A549 (cell line): Measurements from ENCODE around the gene IFITM5. TPM values are rescaled to one million over a fixed set of nuclear protein-coding genes. Genes with fewer than 3 reads are reported as not detected.
A peak's percentile ranks its signal among the peaks of the same experiment; 100 is the strongest.

Experiments used
- ATAC-seq, 2 experiments: fragments of 200-7000 bp in 1 of 2; fragments of >200 bp in 1 of 2; cut with Nextera tagmentation in 1 of 2; cut with Tn5 transposase in 1 of 2; 3 replicates each; pipeline versions ENCODE4 v1.8.0 to v1.9.1; 2018 to 2020; ENCODE audit warnings: mild to moderate bottlenecking in 1 of 2, moderate library complexity in 1 of 2
- CTCF ChIA-PET: fragments of 300-600 bp; sonication (Branson Sonifier 250); formaldehyde crosslinking; extraction: SDS; loops from one replicate; lab custom pipeline; 2021; ENCODE audit warnings: antibody characterized with exemption, inconsistent platforms; lab: Yijun Ruan, JAX
- POLR2A ChIA-PET: fragments of 350-600 bp; formaldehyde crosslinking; extraction: SDS; loops from one replicate; lab custom pipeline; 2021; ENCODE audit warnings: antibody characterized with exemption, inconsistent platforms; lab: Yijun Ruan, JAX
- DNase-seq, 2 experiments: peaks; one replicate each; pipeline versions ENCODE4 v3.0.0 to v3.0.0-alpha.2; 2011 to 2016; ENCODE audit warnings: low read depth in 1 of 2, low spot score in 1 of 2
- FAIRE-seq: peaks from 2 replicates; lab custom pipeline; 2011; peaks lifted over from hg19 to GRCh38; lab: Jason Lieb, UNC
- H3K27ac ChIP-seq, 2 experiments: fragments of >200 bp; sonication (Bioruptor Twin); formaldehyde crosslinking; 3 replicates each; pipeline ENCODE4 v1.5.1; 2016 to 2017
- H3K4me1 ChIP-seq: fragments of >200 bp; sonication (Bioruptor Twin); formaldehyde crosslinking; 3 replicates; pipeline ENCODE4 v1.6.1; 2016
- H3K4me2 ChIP-seq: fragments of >200 bp; sonication (Bioruptor Twin); formaldehyde crosslinking; 3 replicates; pipeline ENCODE4 v1.6.1; 2016
- H3K4me3 ChIP-seq: fragments of >200 bp; sonication (Bioruptor Twin); formaldehyde crosslinking; 3 replicates; pipeline ENCODE4 v1.5.1; 2016
- H3K9me3 ChIP-seq: fragments of >200 bp; sonication (Bioruptor Twin); formaldehyde crosslinking; 3 replicates; pipeline ENCODE4 v1.6.1; 2016
- BCL3 ChIP-seq: fragments of >200 bp; sonication (Bioruptor Twin); formaldehyde crosslinking; IDR thresholded peaks from 3 replicates; pipeline ENCODE4 v1.6.1; 2016
- CBX2 ChIP-seq: fragments of 200-600 bp; sonication (generic); IDR thresholded peaks from 2 replicates; pipeline ENCODE4 v1.6.1; 2016; ENCODE audit warnings: low read depth, mild to moderate bottlenecking, borderline replicate concordance
- CBX8 ChIP-seq: fragments of 200-600 bp; sonication (generic); IDR thresholded peaks from 2 replicates; pipeline ENCODE4 v1.6.1; 2016
- CEBPB ChIP-seq, 2 experiments: fragments of >200 bp in 1 of 2; sonication (Bioruptor Twin) in 1 of 2; formaldehyde crosslinking in 1 of 2; IDR thresholded peaks; 2 replicates each; pipeline ENCODE4 v1.6.1; 2012 to 2016
- CHD2 ChIP-seq: fragments of 150-350 bp; IDR thresholded peaks from 2 replicates; pipeline ENCODE4 v1.6.1; 2014; ENCODE audit warnings: low read length; ENCODE audit not compliant: partially characterized antibody
- CHD4 ChIP-seq: fragments of 200-600 bp; sonication (generic); IDR thresholded peaks from 2 replicates; pipeline ENCODE4 v1.6.1; 2016; ENCODE audit warnings: antibody characterized with exemption, mild to moderate bottlenecking, borderline replicate concordance
- E2F6 ChIP-seq: IDR thresholded peaks from 2 replicates; pipeline ENCODE4 v1.6.1; 2012; ENCODE audit warnings: low read depth, borderline replicate concordance
- EHF ChIP-seq: fragments of 250-450 bp; sonication (Bioruptor Pico); IDR thresholded peaks from 2 replicates; pipeline ENCODE4 v1.5.0; 2020; ENCODE audit warnings: mild to moderate bottlenecking
- ELK1 ChIP-seq: fragments of 150-350 bp; IDR thresholded peaks from 2 replicates; pipeline ENCODE4 v1.6.1; 2014; ENCODE audit warnings: low read depth, mild to moderate bottlenecking, low read length
- FOSB ChIP-seq: fragments of 250-450 bp; sonication (Bioruptor Pico); IDR thresholded peaks from 2 replicates; pipeline ENCODE4 v1.5.0; 2020; ENCODE audit warnings: mild to moderate bottlenecking, moderate library complexity
- FOXS1 ChIP-seq: fragments of 250-450 bp; sonication (Bioruptor Pico); IDR thresholded peaks from 2 replicates; pipeline ENCODE4 v1.5.0; 2020; ENCODE audit warnings: mild to moderate bottlenecking, moderate library complexity
- HDAC2 ChIP-seq: fragments of 200-600 bp; sonication (generic); IDR thresholded peaks from 2 replicates; pipeline ENCODE4 v1.6.1; 2016
- HEYL ChIP-seq: fragments of 250-450 bp; sonication (Bioruptor Pico); IDR thresholded peaks from 2 replicates; pipeline ENCODE4 v1.8.0; 2021; ENCODE audit warnings: mild to moderate bottlenecking, moderate library complexity
- HMGXB4 ChIP-seq: fragments of 250-450 bp; sonication (Bioruptor Pico); IDR thresholded peaks from 2 replicates; pipeline ENCODE4 v1.5.0; 2021; ENCODE audit warnings: mild to moderate bottlenecking, moderate library complexity, borderline replicate concordance
- HOXB13 ChIP-seq: fragments of 250-450 bp; sonication (Bioruptor Pico); IDR thresholded peaks from 2 replicates; pipeline ENCODE4 v1.5.0; 2020; ENCODE audit warnings: low read depth, mild to moderate bottlenecking, moderate library complexity
- HOXB5 ChIP-seq: fragments of 250-450 bp; sonication (Bioruptor Pico); IDR thresholded peaks from 2 replicates; pipeline ENCODE4 v1.5.0; 2020; ENCODE audit warnings: mild to moderate bottlenecking, moderate library complexity
- JUN ChIP-seq, 2 experiments: fragments of >200 bp; sonication (Bioruptor Twin); formaldehyde crosslinking; IDR thresholded peaks; 2 replicates in 1 of 2; 3 replicates in 1 of 2; pipeline ENCODE4 v1.6.1; 2016 to 2017
- JUNB ChIP-seq: fragments of >200 bp; sonication (Bioruptor Twin); formaldehyde crosslinking; IDR thresholded peaks from 2 replicates; pipeline ENCODE4 v1.6.1; 2016
- KDM5A ChIP-seq: fragments of 200-600 bp; sonication (generic); IDR thresholded peaks from 2 replicates; pipeline ENCODE4 v1.6.1; 2016; ENCODE audit warnings: antibody characterized with exemption, mild to moderate bottlenecking
- MAZ ChIP-seq: fragments of 150-350 bp; IDR thresholded peaks from 2 replicates; pipeline ENCODE4 v1.6.1; 2014; ENCODE audit warnings: antibody characterized with exemption, low read depth, low read length, borderline replicate concordance
- MYC ChIP-seq: IDR thresholded peaks from 2 replicates; pipeline ENCODE4 v1.6.1; 2012; ENCODE audit warnings: mild to moderate bottlenecking, inconsistent platforms, low read length, improper control_type of control experiment, borderline replicate concordance
- NPAS2 ChIP-seq: fragments of 250-450 bp; sonication (Bioruptor Pico); IDR thresholded peaks from 2 replicates; pipeline ENCODE4 v1.8.0; 2022; ENCODE audit warnings: mild to moderate bottlenecking, moderate library complexity, borderline replicate concordance
- NR3C1 ChIP-seq: fragments of >200 bp; sonication (Bioruptor Twin); formaldehyde crosslinking; IDR thresholded peaks from 3 replicates; pipeline ENCODE4 v1.6.1; 2017
- RFX5 ChIP-seq: fragments of 450-650 bp; IDR thresholded peaks from 2 replicates; pipeline ENCODE4 v1.7.1; 2014; ENCODE audit warnings: antibody characterized with exemption, mild to moderate bottlenecking, moderate library complexity
- RNF2 ChIP-seq: fragments of 200-600 bp; sonication (generic); IDR thresholded peaks from 2 replicates; pipeline ENCODE4 v1.6.1; 2016; ENCODE audit warnings: low read depth, mild to moderate bottlenecking, antibody characterized with exemption, moderate library complexity, borderline replicate concordance
- TFCP2L1 ChIP-seq: fragments of 250-450 bp; sonication (Bioruptor Pico); IDR thresholded peaks from 2 replicates; pipeline ENCODE4 v1.5.0; 2021; ENCODE audit warnings: mild to moderate bottlenecking
- TP53 ChIP-seq: fragments of 250-450 bp; sonication (Bioruptor Pico); IDR thresholded peaks from 2 replicates; pipeline ENCODE4 v1.5.0; 2021; ENCODE audit warnings: mild to moderate bottlenecking, moderate library complexity
- ZFP36 ChIP-seq: fragments of 450-650 bp; IDR thresholded peaks from 2 replicates; pipeline ENCODE4 v1.6.1; 2014; ENCODE audit warnings: borderline replicate concordance; ENCODE audit not compliant: partially characterized antibody
- ZNF302 ChIP-seq: fragments of 250-450 bp; sonication (Bioruptor Pico); IDR thresholded peaks from 2 replicates; pipeline ENCODE4 v1.9.0; 2021; ENCODE audit warnings: inconsistent platforms, mild to moderate bottlenecking, moderate library complexity
- ZSCAN20 ChIP-seq: fragments of 250-450 bp; sonication (Bioruptor Pico); IDR thresholded peaks from 2 replicates; pipeline ENCODE4 v1.8.0; 2022; ENCODE audit warnings: mild to moderate bottlenecking, moderate library complexity
- WGBS: methylation state at CpG from one replicate; pipeline ENCODE4 v1.1.6; 2017; ENCODE audit errors: missing lambda C conversion rate; 5-methylcytosine and 5-hydroxymethylcytosine counted together
- polyA plus RNA-seq, 4 experiments: library from polyadenylated mRNA; depleted of rRNA in 3 of 4; stranded (reverse); fragments of >200 nt; fragmentation: RNase III in 1 of 4; extraction: RNeasy Plus Mini Kit Qiagen cat#74134 plus additional on column Dnase treatment in 1 of 4; gene quantifications; 2 replicates in 3 of 4; 3 replicates in 1 of 4; pipeline ENCODE4 v1.2.3, GENCODE V29; 2011 to 2017
- TF ChIP-seq, protein P1 (sequence below): fragments of 250-450 bp; sonication (Bioruptor Pico); IDR thresholded peaks from 2 replicates; pipeline ENCODE4 v1.5.0; 2020; ENCODE audit warnings: low read depth, mild to moderate bottlenecking, moderate library complexity

The IFITM5 gene
- polyA plus RNA-seq, 2 of the 4 experiments (the other 2 are of a cell fraction): not detected

DNA sequence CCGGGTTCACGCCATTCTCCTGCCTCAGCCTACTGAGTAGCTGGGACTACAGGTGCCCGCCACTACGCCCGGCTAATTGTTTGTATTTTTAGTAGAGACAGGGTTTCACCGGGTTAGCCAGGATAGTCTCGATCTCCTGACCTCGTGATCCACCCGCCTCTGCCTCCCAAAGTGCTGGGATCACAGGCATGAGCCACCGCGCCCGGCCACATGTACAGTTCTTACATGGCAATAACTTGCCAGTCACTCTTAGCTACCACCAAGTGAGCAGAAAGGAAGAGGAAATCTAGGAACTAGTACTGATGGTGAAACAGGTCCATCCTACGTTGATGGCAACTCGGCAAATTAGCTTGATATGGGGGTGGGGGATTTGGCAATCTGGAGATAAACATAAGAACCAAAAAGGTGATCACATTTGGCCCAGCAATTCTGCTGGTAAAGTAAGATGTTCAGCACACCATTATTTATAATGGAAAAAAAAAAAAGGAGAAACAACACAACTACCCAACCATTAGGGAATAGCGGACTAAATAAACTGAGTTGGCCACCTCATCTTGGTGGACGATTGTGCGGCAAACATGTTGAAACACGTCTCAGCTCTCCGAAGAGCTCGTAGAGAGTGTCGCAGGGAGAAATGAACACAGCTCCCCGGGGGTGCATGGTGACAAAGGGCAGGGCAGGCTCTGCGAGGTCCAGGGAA is 15.8 kb downstream of the IFITM5 start:
- DNase-seq (no peak), FAIRE-seq (no peak), ATAC-seq (no peak)
- Histone ChIP-seq H3K4me2 (no peak overlapping the region), H3K4me3 (no peak overlapping the region), H3K4me1 (peaks cover 14% of the 10 kb centered on the region; the same call in 1 of the 3 replicates), H3K27ac (no peak overlapping the region), H3K9me3 (no peaks in the 10 kb centered on the region)
- no peak for TF ChIP-seq RFX5
- no peak for TF ChIP-seq HOXB5 (CRISPR knock-in tag)
- no peak for TF ChIP-seq FOSB (CRISPR knock-in tag)
- TF ChIP-seq JUN (IDR thresholded peaks at IDR 0.05): no peak
- TF ChIP-seq EHF (CRISPR knock-in tag): no peak
- no peak for TF ChIP-seq CBX2
- TF ChIP-seq ZNF302 (CRISPR knock-in tag): no peak
- no peak for TF ChIP-seq CHD2
- no peak for TF ChIP-seq JUNB
- no peak for TF ChIP-seq HDAC2
- no peak for TF ChIP-seq NR3C1
- no peak for TF ChIP-seq CBX8
- TF ChIP-seq MYC: no peak
- no peak for TF ChIP-seq HMGXB4
- TF ChIP-seq NPAS2 (CRISPR knock-in tag): no peak
- no peak for TF ChIP-seq CEBPB (IDR thresholded peaks at IDR 0.05)
- TF ChIP-seq CHD4: no peak
- TF ChIP-seq HOXB13: no peak
- TF ChIP-seq FOXS1 (CRISPR knock-in tag): no peak
- TF ChIP-seq RNF2: no peak
- ChIA-PET POLR2A (interaction anchor here (1.7 kb wide), 1 partner anchor 76 kb away, joined by 4 read pairs; the partner anchor contains the start of genes BET1L and RIC8A), CTCF (interaction anchor here (0.7 to 2.7 kb wide), 6 partner anchors 11 to 164 kb away, joined by 3 to 13 read pairs (median 3); partner anchors contain the start of gene IFITM2)
- WGBS: 80% methylated on average over 23 of the region's 23 CpGs

- DNase-seq (no peak), FAIRE-seq (no peak), ATAC-seq (0 out of 6 replicates have a peak, but pooled peaks of 1 of the 2 experiments have one; percentile 6)
- Histone ChIP-seq H3K4me2 (no peak overlapping the region), H3K9me3 (no peaks in the 10 kb centered on the region), H3K4me3 (no peak overlapping the region), H3K4me1 (peaks cover 14% of the 10 kb centered on the region; the same call in 1 of the 3 replicates), H3K27ac (no peak overlapping the region)
- ChIA-PET CTCF (interaction anchor here (0.7 to 2.9 kb wide), 5 partner anchors 15 to 165 kb away, joined by 3 to 13 read pairs (median 3); partner anchors contain the start of gene IFITM2), POLR2A (interaction anchor here (1.7 kb wide), 1 partner anchor 76 kb away, joined by 4 read pairs; the partner anchor contains the start of genes BET1L and RIC8A)
- 60% methylated on average over 13 of the region's 13 CpGs for WGBS
- TF ChIP-seq, protein P1, sequence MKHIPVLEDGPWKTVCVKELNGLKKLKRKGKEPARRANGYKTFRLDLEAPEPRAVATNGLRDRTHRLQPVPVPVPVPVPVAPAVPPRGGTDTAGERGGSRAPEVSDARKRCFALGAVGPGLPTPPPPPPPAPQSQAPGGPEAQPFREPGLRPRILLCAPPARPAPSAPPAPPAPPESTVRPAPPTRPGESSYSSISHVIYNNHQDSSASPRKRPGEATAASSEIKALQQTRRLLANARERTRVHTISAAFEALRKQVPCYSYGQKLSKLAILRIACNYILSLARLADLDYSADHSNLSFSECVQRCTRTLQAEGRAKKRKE (CRISPR knock-in tag): no peak
- TF ChIP-seq HDAC2 (no peak), CHD4 (no peak), MAZ (no peak), BCL3 (no peak), EHF (CRISPR knock-in tag) (no peak), ZSCAN20 (no peak), HEYL (CRISPR knock-in tag) (no peak), ELK1 (no peak), ZFP36 (no peak), E2F6 (no peak), KDM5A (no peak), NR3C1 (no peak), TP53 (CRISPR knock-in tag) (no peak), TFCP2L1 (CRISPR knock-in tag) (no peak), CBX8 (no peak)
Observed at GRCh38 chr11:282630-283360, 16.5 kb downstream of the IFITM5 start.
